ENCODE results near the gene CCDC106. TPM values are rescaled to one million over a fixed set of nuclear protein-coding genes. Genes with fewer than 3 reads are reported as not detected.

CCDC106 gene
- total RNA-seq, 1 experiment from 2014 or later: 19.9 TPM

DNA sequence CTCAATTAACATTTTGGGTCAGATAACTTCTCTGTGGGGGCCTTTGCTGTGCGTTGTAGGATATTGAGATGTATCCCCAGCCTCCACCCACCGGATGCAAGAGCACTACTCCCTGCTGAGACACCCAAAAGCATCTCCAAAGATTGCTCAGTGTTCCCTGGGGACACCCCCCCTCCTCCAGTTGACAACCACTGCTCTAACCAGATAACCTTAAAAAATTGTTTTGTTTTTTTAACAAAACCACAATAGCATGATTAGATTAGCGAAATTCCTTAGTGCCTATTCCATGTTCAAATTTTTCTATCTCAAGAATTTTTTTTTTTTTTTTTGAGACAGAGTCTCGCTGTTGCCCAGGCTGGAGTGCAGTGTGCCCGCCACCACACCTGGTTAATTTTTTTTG, 24.4 kb downstream of the CCDC106 start:
- H3K4me3 Mint-ChIP-seq: peak overlapping the region; percentile 26 to 59; a peak in 3 of 5 replicates
- H3K9me3 Mint-ChIP-seq: no peaks in the 10 kb centered on the region; a peak in 1 of 5 replicates
- Histone ChIP-seq H2BK20ac (ENCODE audit: low read depth, low read length, poor library complexity, severe bottlenecking) (no peak overlapping the region), H3K23me2 (ENCODE audit: insufficient read length, low read depth, low read length, poor library complexity, severe bottlenecking) (peaks cover 6% of the 10 kb centered on the region), H3K9me3 (ENCODE audit: control insufficient read depth, low read depth, low read length) (no peaks in the 10 kb centered on the region), H4K20me1 (ENCODE audit: control insufficient read depth, insufficient read depth, insufficient read length) (no peaks in the 10 kb centered on the region), H2BK12ac (ENCODE audit: insufficient read length, low read depth, low read length) (no peak overlapping the region), H3K4ac (ENCODE audit: low read depth, low read length) (no peak overlapping the region), H3T11ph (ENCODE audit: low read length) (no peak overlapping the region), H3K4me1 (ENCODE audit: insufficient read depth, low read length) (no peaks in the 10 kb centered on the region), H4K5ac (ENCODE audit: insufficient read length, low read depth, low read length) (no peak overlapping the region), H3K23ac (ENCODE audit: insufficient read length, low read depth, low read length) (no peak overlapping the region), H3K27me3 (ENCODE audit: insufficient read depth, low read length) (no peaks in the 10 kb centered on the region), H2BK120ac (ENCODE audit: low read depth, low read length, poor library complexity, severe bottlenecking) (no peak overlapping the region), H2BK15ac (ENCODE audit: low read depth, low read length) (no peak overlapping the region), H2BK5ac (ENCODE audit: insufficient read length, low read length) (no peak overlapping the region), H3K14ac (ENCODE audit: insufficient read depth, low read length) (no peak overlapping the region), H3K18ac (ENCODE audit: insufficient read length, low read depth, low read length) (no peak overlapping the region), H3K79me1 (ENCODE audit: insufficient read depth, low read depth, low read length, poor library complexity, severe bottlenecking) (peaks cover 12% of the 10 kb centered on the region), H3K27ac (ENCODE audit: insufficient read length, low read depth, low read length) (no peak overlapping the region), H4K8ac (replicated peaks; ENCODE audit: insufficient read length, low read depth, low read length) (no peak overlapping the region), H2AFZ (ENCODE audit: low read length) (no peak overlapping the region), H3K9ac (ENCODE audit: extremely low read depth, insufficient read length, low read length) (no peak overlapping the region), H2AK5ac (ENCODE audit: insufficient read length, low read length) (no peak overlapping the region), H3K4me2 (ENCODE audit: insufficient read depth, insufficient read length, low read length) (no peak overlapping the region), H4K91ac (ENCODE audit: insufficient read length, low read depth, low read length) (no peak overlapping the region), H3K56ac (ENCODE audit: insufficient read length, low read depth, low read length) (no peak overlapping the region), H3K79me2 (ENCODE audit: insufficient read depth, low read length) (peaks cover 16% of the 10 kb centered on the region; the same call in 1 of the 2 replicates)
- TF ChIP-seq CTCF (conservative IDR thresholded peaks at IDR 0.05): no peak
- H3K27me3 Mint-ChIP-seq (ENCODE audit: low read depth): no peaks in the 10 kb centered on the region
- H3K4me1 Mint-ChIP-seq: peaks cover 39 to 48% of the 10 kb centered on the region in 2 experiments
- no CpG with 5 or more reads among the region's 5 CpGs for WGBS (ENCODE audit: extremely low coverage, insufficient read length, low lambda C conversion rate)
- H3K27ac Mint-ChIP-seq: peak overlapping the region; percentile 28 to 87 (median 85); a peak in 6 of 7 replicates
- peaks cover 40 to 61% (median 53%) of the 10 kb centered on the region in 3 experiments for H3K36me3 Mint-ChIP-seq (ENCODE audit: insufficient read depth in 1 of 3, low read depth in 3 of 3)
- DNase-seq: no peak

Data from H9 (cell line).